GM23338 (cell line): Measurements from ENCODE around the gene TMEM165.

Experiments
- CREB1 ChIP-seq: fragments of 250-450 bp; sonication (Bioruptor Pico); IDR thresholded peaks from 2 replicates; pipeline ENCODE4 v1.5.0; 2020; ENCODE audit warnings: low read depth, mild to moderate bottlenecking, moderate library complexity
- EZH2 ChIP-seq: fragments of 200-600 bp; sonication (generic); IDR thresholded peaks from one replicate; pipeline ENCODE4 v1.8.0; 2017; ENCODE audit warnings: antibody characterized with exemption, mild to moderate bottlenecking, low read depth; ENCODE audit not compliant: unreplicated experiment
- EZH2phosphoT487 ChIP-seq: fragments of 200-600 bp; sonication (generic); IDR thresholded peaks from one replicate; pipeline ENCODE4 v1.8.1; 2018; ENCODE audit warnings: antibody characterized with exemption; ENCODE audit not compliant: unreplicated experiment
- JUNB ChIP-seq: IDR thresholded peaks from one replicate; pipeline ENCODE4 v1.6.1; 2016; ENCODE audit warnings: antibody characterized with exemption; ENCODE audit not compliant: unreplicated experiment
- NANOG ChIP-seq: IDR thresholded peaks from 2 replicates; pipeline ENCODE4 v1.6.1; 2016; ENCODE audit warnings: antibody characterized with exemption, borderline replicate concordance
- POLR2AphosphoS5 ChIP-seq: IDR thresholded peaks from 2 replicates; pipeline ENCODE4 v1.6.1; 2016; ENCODE audit warnings: antibody characterized with exemption, low read depth
- TF ChIP-seq, protein P1 (sequence below), 2 experiments: fragments of 200-600 bp in 1 of 2; sonication (generic) in 1 of 2; conservative IDR thresholded peaks; 2 replicates each; pipeline versions ENCODE4 v1.5.1 to v1.6.1; 2016 to 2017; ENCODE audit warnings: antibody characterized with exemption in 2 of 2, low read depth in 2 of 2, mild to moderate bottlenecking in 2 of 2, moderate library complexity in 1 of 2
- TF ChIP-seq, protein P2 (sequence below): IDR thresholded peaks from one replicate; pipeline ENCODE4 v1.6.1; 2018; ENCODE audit warnings: antibody characterized with exemption; ENCODE audit not compliant: unreplicated experiment
- TF ChIP-seq, protein P3 (sequence below): fragments of 250-450 bp; sonication (Bioruptor Pico); IDR thresholded peaks from 2 replicates; pipeline ENCODE4 v1.5.0; 2020; ENCODE audit warnings: mild to moderate bottlenecking, moderate library complexity

DNA sequence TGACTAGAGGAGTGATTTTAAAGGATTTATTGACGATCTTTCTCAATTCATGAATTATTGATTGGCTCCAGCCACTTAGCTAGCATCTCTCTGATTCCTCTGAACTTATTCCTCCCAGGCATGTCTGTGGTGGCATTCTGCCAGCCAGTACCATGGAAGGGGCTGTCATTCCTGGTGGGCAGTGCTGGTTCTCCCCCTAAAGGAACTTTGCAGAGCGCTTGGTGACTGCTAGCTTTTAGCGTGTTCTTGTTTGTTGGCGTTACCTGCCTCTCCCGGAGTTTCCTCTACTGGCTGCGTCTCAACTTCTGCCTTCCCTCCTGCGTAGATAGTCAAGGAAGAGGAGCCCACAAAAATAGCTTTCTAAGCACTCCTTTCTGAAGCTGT, 30.4 kb upstream of the TMEM165 start:
- no peak for TF ChIP-seq JUNB
- TF ChIP-seq, protein P1, sequence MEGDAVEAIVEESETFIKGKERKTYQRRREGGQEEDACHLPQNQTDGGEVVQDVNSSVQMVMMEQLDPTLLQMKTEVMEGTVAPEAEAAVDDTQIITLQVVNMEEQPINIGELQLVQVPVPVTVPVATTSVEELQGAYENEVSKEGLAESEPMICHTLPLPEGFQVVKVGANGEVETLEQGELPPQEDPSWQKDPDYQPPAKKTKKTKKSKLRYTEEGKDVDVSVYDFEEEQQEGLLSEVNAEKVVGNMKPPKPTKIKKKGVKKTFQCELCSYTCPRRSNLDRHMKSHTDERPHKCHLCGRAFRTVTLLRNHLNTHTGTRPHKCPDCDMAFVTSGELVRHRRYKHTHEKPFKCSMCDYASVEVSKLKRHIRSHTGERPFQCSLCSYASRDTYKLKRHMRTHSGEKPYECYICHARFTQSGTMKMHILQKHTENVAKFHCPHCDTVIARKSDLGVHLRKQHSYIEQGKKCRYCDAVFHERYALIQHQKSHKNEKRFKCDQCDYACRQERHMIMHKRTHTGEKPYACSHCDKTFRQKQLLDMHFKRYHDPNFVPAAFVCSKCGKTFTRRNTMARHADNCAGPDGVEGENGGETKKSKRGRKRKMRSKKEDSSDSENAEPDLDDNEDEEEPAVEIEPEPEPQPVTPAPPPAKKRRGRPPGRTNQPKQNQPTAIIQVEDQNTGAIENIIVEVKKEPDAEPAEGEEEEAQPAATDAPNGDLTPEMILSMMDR (conservative IDR thresholded peaks at IDR 0.05; ENCODE audit: low read depth in 2 of 2) = no peak
- TF ChIP-seq EZH2 = no peak
- TF ChIP-seq, protein P2, sequence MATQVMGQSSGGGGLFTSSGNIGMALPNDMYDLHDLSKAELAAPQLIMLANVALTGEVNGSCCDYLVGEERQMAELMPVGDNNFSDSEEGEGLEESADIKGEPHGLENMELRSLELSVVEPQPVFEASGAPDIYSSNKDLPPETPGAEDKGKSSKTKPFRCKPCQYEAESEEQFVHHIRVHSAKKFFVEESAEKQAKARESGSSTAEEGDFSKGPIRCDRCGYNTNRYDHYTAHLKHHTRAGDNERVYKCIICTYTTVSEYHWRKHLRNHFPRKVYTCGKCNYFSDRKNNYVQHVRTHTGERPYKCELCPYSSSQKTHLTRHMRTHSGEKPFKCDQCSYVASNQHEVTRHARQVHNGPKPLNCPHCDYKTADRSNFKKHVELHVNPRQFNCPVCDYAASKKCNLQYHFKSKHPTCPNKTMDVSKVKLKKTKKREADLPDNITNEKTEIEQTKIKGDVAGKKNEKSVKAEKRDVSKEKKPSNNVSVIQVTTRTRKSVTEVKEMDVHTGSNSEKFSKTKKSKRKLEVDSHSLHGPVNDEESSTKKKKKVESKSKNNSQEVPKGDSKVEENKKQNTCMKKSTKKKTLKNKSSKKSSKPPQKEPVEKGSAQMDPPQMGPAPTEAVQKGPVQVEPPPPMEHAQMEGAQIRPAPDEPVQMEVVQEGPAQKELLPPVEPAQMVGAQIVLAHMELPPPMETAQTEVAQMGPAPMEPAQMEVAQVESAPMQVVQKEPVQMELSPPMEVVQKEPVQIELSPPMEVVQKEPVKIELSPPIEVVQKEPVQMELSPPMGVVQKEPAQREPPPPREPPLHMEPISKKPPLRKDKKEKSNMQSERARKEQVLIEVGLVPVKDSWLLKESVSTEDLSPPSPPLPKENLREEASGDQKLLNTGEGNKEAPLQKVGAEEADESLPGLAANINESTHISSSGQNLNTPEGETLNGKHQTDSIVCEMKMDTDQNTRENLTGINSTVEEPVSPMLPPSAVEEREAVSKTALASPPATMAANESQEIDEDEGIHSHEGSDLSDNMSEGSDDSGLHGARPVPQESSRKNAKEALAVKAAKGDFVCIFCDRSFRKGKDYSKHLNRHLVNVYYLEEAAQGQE = no peak
- no peak for TF ChIP-seq EZH2phosphoT487
- no peak for TF ChIP-seq POLR2AphosphoS5
- TF ChIP-seq, protein P3, sequence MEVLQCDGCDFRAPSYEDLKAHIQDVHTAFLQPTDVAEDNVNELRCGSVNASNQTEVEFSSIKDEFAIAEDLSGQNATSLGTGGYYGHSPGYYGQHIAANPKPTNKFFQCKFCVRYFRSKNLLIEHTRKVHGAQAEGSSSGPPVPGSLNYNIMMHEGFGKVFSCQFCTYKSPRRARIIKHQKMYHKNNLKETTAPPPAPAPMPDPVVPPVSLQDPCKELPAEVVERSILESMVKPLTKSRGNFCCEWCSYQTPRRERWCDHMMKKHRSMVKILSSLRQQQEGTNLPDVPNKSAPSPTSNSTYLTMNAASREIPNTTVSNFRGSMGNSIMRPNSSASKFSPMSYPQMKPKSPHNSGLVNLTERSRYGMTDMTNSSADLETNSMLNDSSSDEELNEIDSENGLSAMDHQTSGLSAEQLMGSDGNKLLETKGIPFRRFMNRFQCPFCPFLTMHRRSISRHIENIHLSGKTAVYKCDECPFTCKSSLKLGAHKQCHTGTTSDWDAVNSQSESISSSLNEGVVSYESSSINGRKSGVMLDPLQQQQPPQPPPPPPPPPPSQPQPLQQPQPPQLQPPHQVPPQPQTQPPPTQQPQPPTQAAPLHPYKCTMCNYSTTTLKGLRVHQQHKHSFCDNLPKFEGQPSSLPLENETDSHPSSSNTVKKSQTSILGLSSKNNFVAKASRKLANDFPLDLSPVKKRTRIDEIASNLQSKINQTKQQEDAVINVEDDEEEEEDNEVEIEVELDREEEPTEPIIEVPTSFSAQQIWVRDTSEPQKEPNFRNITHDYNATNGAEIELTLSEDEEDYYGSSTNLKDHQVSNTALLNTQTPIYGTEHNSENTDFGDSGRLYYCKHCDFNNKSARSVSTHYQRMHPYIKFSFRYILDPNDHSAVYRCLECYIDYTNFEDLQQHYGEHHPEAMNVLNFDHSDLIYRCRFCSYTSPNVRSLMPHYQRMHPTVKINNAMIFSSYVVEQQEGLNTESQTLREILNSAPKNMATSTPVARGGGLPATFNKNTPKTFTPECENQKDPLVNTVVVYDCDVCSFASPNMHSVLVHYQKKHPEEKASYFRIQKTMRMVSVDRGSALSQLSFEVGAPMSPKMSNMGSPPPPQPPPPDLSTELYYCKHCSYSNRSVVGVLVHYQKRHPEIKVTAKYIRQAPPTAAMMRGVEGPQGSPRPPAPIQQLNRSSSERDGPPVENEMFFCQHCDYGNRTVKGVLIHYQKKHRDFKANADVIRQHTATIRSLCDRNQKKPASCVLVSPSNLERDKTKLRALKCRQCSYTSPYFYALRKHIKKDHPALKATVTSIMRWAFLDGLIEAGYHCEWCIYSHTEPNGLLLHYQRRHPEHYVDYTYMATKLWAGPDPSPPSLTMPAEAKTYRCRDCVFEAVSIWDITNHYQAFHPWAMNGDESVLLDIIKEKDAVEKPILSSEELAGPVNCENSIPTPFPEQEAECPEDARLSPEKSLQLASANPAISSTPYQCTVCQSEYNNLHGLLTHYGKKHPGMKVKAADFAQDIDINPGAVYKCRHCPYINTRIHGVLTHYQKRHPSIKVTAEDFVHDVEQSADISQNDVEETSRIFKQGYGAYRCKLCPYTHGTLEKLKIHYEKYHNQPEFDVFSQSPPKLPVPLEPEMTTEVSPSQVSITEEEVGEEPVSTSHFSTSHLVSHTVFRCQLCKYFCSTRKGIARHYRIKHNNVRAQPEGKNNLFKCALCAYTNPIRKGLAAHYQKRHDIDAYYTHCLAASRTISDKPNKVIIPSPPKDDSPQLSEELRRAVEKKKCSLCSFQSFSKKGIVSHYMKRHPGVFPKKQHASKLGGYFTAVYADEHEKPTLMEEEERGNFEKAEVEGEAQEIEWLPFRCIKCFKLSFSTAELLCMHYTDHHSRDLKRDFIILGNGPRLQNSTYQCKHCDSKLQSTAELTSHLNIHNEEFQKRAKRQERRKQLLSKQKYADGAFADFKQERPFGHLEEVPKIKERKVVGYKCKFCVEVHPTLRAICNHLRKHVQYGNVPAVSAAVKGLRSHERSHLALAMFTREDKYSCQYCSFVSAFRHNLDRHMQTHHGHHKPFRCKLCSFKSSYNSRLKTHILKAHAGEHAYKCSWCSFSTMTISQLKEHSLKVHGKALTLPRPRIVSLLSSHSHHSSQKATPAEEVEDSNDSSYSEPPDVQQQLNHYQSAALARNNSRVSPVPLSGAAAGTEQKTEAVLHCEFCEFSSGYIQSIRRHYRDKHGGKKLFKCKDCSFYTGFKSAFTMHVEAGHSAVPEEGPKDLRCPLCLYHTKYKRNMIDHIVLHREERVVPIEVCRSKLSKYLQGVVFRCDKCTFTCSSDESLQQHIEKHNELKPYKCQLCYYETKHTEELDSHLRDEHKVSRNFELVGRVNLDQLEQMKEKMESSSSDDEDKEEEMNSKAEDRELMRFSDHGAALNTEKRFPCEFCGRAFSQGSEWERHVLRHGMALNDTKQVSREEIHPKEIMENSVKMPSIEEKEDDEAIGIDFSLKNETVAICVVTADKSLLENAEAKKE (CRISPR knock-in tag) = no peak
- TF ChIP-seq NANOG = no peak
- no peak for TF ChIP-seq CREB1
